Measurements from ENCODE around the gene SNAPC4. TPM values are rescaled to one million over a fixed set of nuclear protein-coding genes. Genes with fewer than 3 reads are reported as not detected.

SNAPC4 gene
- total RNA-seq, 1 experiment from 2014 or later, result 29.7 TPM

DNA sequence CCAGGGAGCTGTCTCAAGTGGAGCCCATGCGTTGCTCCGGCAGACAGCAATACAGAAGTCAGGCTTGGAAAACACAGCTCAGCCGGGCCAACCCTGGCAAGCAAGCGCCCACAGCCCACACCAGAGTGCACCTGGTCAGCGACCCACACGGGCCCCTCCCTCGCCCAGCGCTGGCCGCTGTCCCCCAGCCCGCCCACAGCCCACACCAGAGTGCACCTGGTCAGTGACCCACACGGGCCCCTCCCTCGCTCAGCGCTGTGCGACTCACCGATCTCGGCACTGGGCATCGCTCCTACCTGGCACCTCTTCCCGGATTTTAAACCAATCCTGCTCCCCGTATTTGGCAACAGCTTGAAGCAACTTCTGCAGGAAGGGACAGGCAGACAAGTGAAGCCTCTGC is 12.8 kb downstream of the SNAPC4 start:
- no peak overlapping the region for H3K56ac ChIP-seq (ENCODE audit: insufficient read length, low read depth, low read length)
- H4K5ac ChIP-seq (ENCODE audit: insufficient read length, low read depth, low read length), result no peak overlapping the region
- Mint-ChIP-seq H3K27ac (no peak overlapping the region), H3K4me3 (no peak overlapping the region), H3K36me3 (ENCODE audit: insufficient read depth in 1 of 3, low read depth in 3 of 3) (peaks cover 43 to 87% (median 78%) of the 10 kb centered on the region in 3 experiments; a peak in 6 of 7 replicates), H3K9me3 (no peaks in the 10 kb centered on the region), H3K4me1 (no peaks in the 10 kb centered on the region), H3K27me3 (ENCODE audit: low read depth) (no peaks in the 10 kb centered on the region)
- no peak overlapping the region for H3T11ph ChIP-seq (ENCODE audit: low read length)
- WGBS (ENCODE audit: extremely low coverage, insufficient read length, low lambda C conversion rate), result no CpG with 5 or more reads among the region's 19 CpGs
- no peaks in the 10 kb centered on the region for H3K27me3 ChIP-seq (ENCODE audit: insufficient read depth, low read length)
- H3K14ac ChIP-seq (ENCODE audit: insufficient read depth, low read length), result no peak overlapping the region
- H4K91ac ChIP-seq (ENCODE audit: insufficient read length, low read depth, low read length), result no peak overlapping the region
- H2AK5ac ChIP-seq (ENCODE audit: insufficient read length, low read length), result no peak overlapping the region
- TF ChIP-seq, protein P1, sequence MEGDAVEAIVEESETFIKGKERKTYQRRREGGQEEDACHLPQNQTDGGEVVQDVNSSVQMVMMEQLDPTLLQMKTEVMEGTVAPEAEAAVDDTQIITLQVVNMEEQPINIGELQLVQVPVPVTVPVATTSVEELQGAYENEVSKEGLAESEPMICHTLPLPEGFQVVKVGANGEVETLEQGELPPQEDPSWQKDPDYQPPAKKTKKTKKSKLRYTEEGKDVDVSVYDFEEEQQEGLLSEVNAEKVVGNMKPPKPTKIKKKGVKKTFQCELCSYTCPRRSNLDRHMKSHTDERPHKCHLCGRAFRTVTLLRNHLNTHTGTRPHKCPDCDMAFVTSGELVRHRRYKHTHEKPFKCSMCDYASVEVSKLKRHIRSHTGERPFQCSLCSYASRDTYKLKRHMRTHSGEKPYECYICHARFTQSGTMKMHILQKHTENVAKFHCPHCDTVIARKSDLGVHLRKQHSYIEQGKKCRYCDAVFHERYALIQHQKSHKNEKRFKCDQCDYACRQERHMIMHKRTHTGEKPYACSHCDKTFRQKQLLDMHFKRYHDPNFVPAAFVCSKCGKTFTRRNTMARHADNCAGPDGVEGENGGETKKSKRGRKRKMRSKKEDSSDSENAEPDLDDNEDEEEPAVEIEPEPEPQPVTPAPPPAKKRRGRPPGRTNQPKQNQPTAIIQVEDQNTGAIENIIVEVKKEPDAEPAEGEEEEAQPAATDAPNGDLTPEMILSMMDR (conservative IDR thresholded peaks at IDR 0.05), result no peak
- no peaks in the 10 kb centered on the region for H4K20me1 ChIP-seq (ENCODE audit: control insufficient read depth, insufficient read depth, insufficient read length)
- H3K23me2 ChIP-seq (ENCODE audit: insufficient read length, low read depth, low read length, poor library complexity, severe bottlenecking), result no peaks in the 10 kb centered on the region
- no peak overlapping the region for H2BK15ac ChIP-seq (ENCODE audit: low read depth, low read length)
- H3K18ac ChIP-seq (ENCODE audit: insufficient read length, low read depth, low read length), result no peak overlapping the region
- no peak overlapping the region for H2AFZ ChIP-seq (ENCODE audit: low read length)
- no peak overlapping the region for H3K4ac ChIP-seq (ENCODE audit: low read depth, low read length)
- no peaks in the 10 kb centered on the region for H3K9me3 ChIP-seq (ENCODE audit: control insufficient read depth, low read depth, low read length)
- H2BK120ac ChIP-seq (ENCODE audit: low read depth, low read length, poor library complexity, severe bottlenecking), result no peak overlapping the region
- H4K8ac ChIP-seq (replicated peaks; ENCODE audit: insufficient read length, low read depth, low read length), result no peak overlapping the region
- no peak overlapping the region for H2BK20ac ChIP-seq (ENCODE audit: low read depth, low read length, poor library complexity, severe bottlenecking)
- no peak overlapping the region for H3K9ac ChIP-seq (ENCODE audit: extremely low read depth, insufficient read length, low read length)
- no peaks in the 10 kb centered on the region for H3K4me1 ChIP-seq (ENCODE audit: insufficient read depth, low read length)
- H3K27ac ChIP-seq (ENCODE audit: insufficient read length, low read depth, low read length), result no peak overlapping the region
- no peak for DNase-seq
- H2BK5ac ChIP-seq (ENCODE audit: insufficient read length, low read length), result no peak overlapping the region
- H3K79me2 ChIP-seq (ENCODE audit: insufficient read depth, low read length), result no peaks in the 10 kb centered on the region
- no peak overlapping the region for H3K4me2 ChIP-seq (ENCODE audit: insufficient read depth, insufficient read length, low read length)
- H2BK12ac ChIP-seq (ENCODE audit: insufficient read length, low read depth, low read length), result no peak overlapping the region
- no peak overlapping the region for H3K23ac ChIP-seq (ENCODE audit: insufficient read length, low read depth, low read length)
- no peaks in the 10 kb centered on the region for H3K79me1 ChIP-seq (ENCODE audit: insufficient read depth, low read depth, low read length, poor library complexity, severe bottlenecking)
